Transverse colon (tissue), 3 donors: ENCODE data around the gene SPATA24.

Experiments used
- CTCF ChIP-seq, 5 experiments: fragments of 200-600 bp in 3 of 5; fragments of 450-650 bp in 2 of 5; sonication (generic) in 3 of 5; IDR thresholded peaks; 1 replicate in 2 of 5; 2 replicates in 3 of 5; pipeline ENCODE4 v1.5.1; 2016 to 2017; ENCODE audit warnings: antibody characterized with exemption in 5 of 5, inconsistent platforms in 3 of 5, mild to moderate bottlenecking in 2 of 5, moderate library complexity in 1 of 5
- EP300 ChIP-seq: sonication (generic); formaldehyde crosslinking; IDR thresholded peaks from one replicate; pipeline ENCODE4 v1.6.1; 2017; ENCODE audit warnings: antibody characterized with exemption, low read depth
- POLR2A ChIP-seq: fragments of 450-650 bp; IDR thresholded peaks from one replicate; pipeline ENCODE4 v1.6.1; 2016; ENCODE audit warnings: antibody characterized with exemption, mild to moderate bottlenecking, moderate library complexity

- TF ChIP-seq POLR2A = no peak
- no peak for TF ChIP-seq CTCF (IDR thresholded peaks at IDR 0.05)
- no peak for TF ChIP-seq EP300
Measured at GRCh38 chr5:139354186-139354585, 49.7 kb downstream of the SPATA24 start.
